CD4-positive, alpha-beta memory T cell (primary cell): Measurements from ENCODE around the gene MRPS27. TPM values are rescaled to one million over a fixed set of nuclear protein-coding genes. Genes with fewer than 3 reads are reported as not detected.

Experiments
- CTCF ChIA-PET: fragments of 350-600 bp; sonication (Branson Sonifier 250); formaldehyde crosslinking; loops from one replicate; lab custom pipeline; 2021; ENCODE audit warnings: inconsistent platforms; ENCODE audit not compliant: partially characterized antibody; lab: Charles Lee
- POLR2A ChIA-PET: fragments of 350-600 bp; sonication (Branson Sonifier 250); formaldehyde crosslinking; loops from one replicate; lab custom pipeline; 2021; ENCODE audit not compliant: partially characterized antibody; lab: Charles Lee
- DNase-seq, 5 donors: peaks; one replicate each; pipeline versions ENCODE4 v3.0.0 to v3.0.0-alpha.2; 2020 to 2022; ENCODE audit warnings: mixed read lengths in 1 of 5
- H3K27ac ChIP-seq: one replicate; pipeline ENCODE4 v1.7.0; 2013; ENCODE audit warnings: low read depth, low read length
- H3K27me3 ChIP-seq: 2 replicates; pipeline ENCODE4 v1.7.0; 2013; ENCODE audit warnings: mild to moderate bottlenecking, low read length, moderate library complexity; ENCODE audit not compliant: insufficient read depth
- H3K36me3 ChIP-seq: 2 replicates; pipeline ENCODE4 v1.7.0; 2013; ENCODE audit warnings: mild to moderate bottlenecking, low read length, moderate library complexity; ENCODE audit not compliant: insufficient read depth
- H3K4me1 ChIP-seq: 2 replicates; pipeline ENCODE4 v1.7.0; 2013; ENCODE audit warnings: mild to moderate bottlenecking, low read length, moderate library complexity; ENCODE audit not compliant: insufficient read depth
- H3K4me3 ChIP-seq, 2 donors: one replicate each; pipeline ENCODE4 v1.7.0; 2013; ENCODE audit warnings: low read length in 2 of 2, mild to moderate bottlenecking in 1 of 2
- H3K9me3 ChIP-seq, 2 donors: one replicate each; pipeline ENCODE4 v1.7.0; 2013; ENCODE audit warnings: low read length in 2 of 2, control low read depth in 1 of 2; ENCODE audit not compliant: control insufficient read depth in 1 of 2
- H3K27ac Mint-ChIP-seq, 7 donors: one replicate each; pipeline ENCODE4 v1.8.0; 2020 to 2021; ENCODE audit warnings: mixed read lengths in 7 of 7, mild to moderate bottlenecking in 6 of 7, inconsistent platforms in 3 of 7, moderate library complexity in 3 of 7
- H3K27me3 Mint-ChIP-seq, 2 donors: one replicate each; pipeline ENCODE4 v1.8.0; 2020 to 2021; ENCODE audit warnings: mixed read lengths in 2 of 2
- H3K36me3 Mint-ChIP-seq, 2 donors: one replicate each; pipeline ENCODE4 v1.8.0; 2020 to 2021; ENCODE audit warnings: mixed read lengths in 2 of 2, inconsistent platforms in 1 of 2, mild to moderate bottlenecking in 1 of 2
- H3K4me1 Mint-ChIP-seq, 4 donors: one replicate each; pipeline ENCODE4 v1.8.0; 2020 to 2021; ENCODE audit warnings: mixed read lengths in 4 of 4, mild to moderate bottlenecking in 1 of 4
- H3K4me3 Mint-ChIP-seq, 8 donors: one replicate each; pipeline ENCODE4 v1.8.0; 2020 to 2021; ENCODE audit warnings: mixed read lengths in 8 of 8, mild to moderate bottlenecking in 7 of 8, moderate library complexity in 6 of 8, inconsistent platforms in 3 of 8
- H3K9me3 Mint-ChIP-seq, 8 donors: one replicate each; pipeline ENCODE4 v1.8.0; 2020 to 2021; ENCODE audit warnings: mixed read lengths in 8 of 8, mild to moderate bottlenecking in 5 of 8, inconsistent platforms in 3 of 8, moderate library complexity in 1 of 8
- intact Hi-C: fragments of 100-400 bp; cut with micrococcal nuclease; formaldehyde crosslinking; loops from one replicate; pipeline ENCODE4 v1.15.1; 2023
- polyA plus RNA-seq, 2 donors: library from polyadenylated mRNA; unstranded; fragments of 300-500 nt; fragmentation: Illumina TruSeq; gene quantifications; one replicate each; pipeline ENCODE4 v1.2.3, GENCODE V29; 2021
- total RNA-seq, 2 experiments: library from RNA; stranded (reverse); gene quantifications; one replicate each; pipeline ENCODE4 v1.2.3, GENCODE V29; 2021

The MRPS27 gene
- total and polyA plus RNA-seq, 4 experiments from 2014 or later = 36.6 to 44.6 (median 39.0) TPM

DNA sequence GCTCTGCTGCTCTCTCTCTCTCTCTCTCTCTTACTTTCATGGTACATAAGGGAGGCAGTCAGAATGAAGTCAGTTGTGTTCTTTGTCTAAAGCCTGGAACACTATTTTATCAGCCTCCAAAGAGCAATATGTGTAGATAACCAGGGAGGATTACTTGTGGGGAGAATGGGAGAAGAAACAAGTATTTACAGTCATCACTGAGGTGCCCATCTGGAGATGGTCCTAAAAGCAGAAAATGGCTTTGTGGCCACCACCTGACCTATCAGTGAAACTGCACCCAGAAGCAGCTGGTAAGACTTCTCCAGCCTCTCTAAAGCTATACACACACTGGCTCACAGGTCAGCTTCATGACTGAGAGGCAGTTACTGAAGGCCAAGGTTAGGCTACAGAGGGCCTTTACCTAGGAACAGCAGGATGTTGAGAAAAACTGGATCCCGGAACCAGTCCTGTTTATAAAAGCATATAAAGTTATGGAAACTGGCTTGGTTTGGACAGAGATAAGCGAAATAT lies 75.1 kb downstream of the MRPS27 start:
- no peaks in the 10 kb centered on the region for H3K27me3 ChIP-seq
- no peaks in the 10 kb centered on the region for H3K4me1 ChIP-seq
- no peak overlapping the region for H3K27ac ChIP-seq
- ChIA-PET POLR2A (no interaction called here), CTCF (interaction anchor here (1.4 kb wide), 1 partner anchor 18 kb away, joined by 3 read pairs; no protein-coding TSS in a partner anchor)
- Mint-ChIP-seq H3K27me3 (no peaks in the 10 kb centered on the region), H3K4me1 (peaks cover 6 to 15% (median 15%) of the 10 kb centered on the region in 4 donors), H3K36me3 (peaks cover 0 to 12% of the 10 kb centered on the region in 2 donors), H3K27ac (peak overlapping the region in 1 of 7 donors; percentile 6), H3K9me3 (no peaks in the 10 kb centered on the region), H3K4me3 (no peak overlapping the region)
- H3K9me3 ChIP-seq = no peaks in the 10 kb centered on the region
- H3K36me3 ChIP-seq = no peaks in the 10 kb centered on the region
- intact Hi-C loops = no loop called here
- DNase-seq = no peak
- H3K4me3 ChIP-seq = no peak overlapping the region

- Histone ChIP-seq H3K27ac (no peak overlapping the region), H3K36me3 (no peaks in the 10 kb centered on the region), H3K9me3 (no peaks in the 10 kb centered on the region), H3K27me3 (no peaks in the 10 kb centered on the region), H3K4me1 (no peaks in the 10 kb centered on the region), H3K4me3 (no peak overlapping the region)
- no peak overlapping the region for H3K27ac Mint-ChIP-seq
- H3K36me3 Mint-ChIP-seq = peaks cover 0 to 14% of the 10 kb centered on the region in 2 donors
- ChIA-PET CTCF (no interaction called here), POLR2A (no interaction called here)
- no peak for DNase-seq
- H3K27me3 Mint-ChIP-seq = no peaks in the 10 kb centered on the region
- intact Hi-C loops = no loop called here
- no peaks in the 10 kb centered on the region for H3K9me3 Mint-ChIP-seq
- H3K4me1 Mint-ChIP-seq = peaks cover 6 to 15% (median 15%) of the 10 kb centered on the region in 4 donors
- no peak overlapping the region for H3K4me3 Mint-ChIP-seq
Observed at GRCh38 chr5:72243706-72244105, 76.3 kb downstream of the MRPS27 start.

DNA sequence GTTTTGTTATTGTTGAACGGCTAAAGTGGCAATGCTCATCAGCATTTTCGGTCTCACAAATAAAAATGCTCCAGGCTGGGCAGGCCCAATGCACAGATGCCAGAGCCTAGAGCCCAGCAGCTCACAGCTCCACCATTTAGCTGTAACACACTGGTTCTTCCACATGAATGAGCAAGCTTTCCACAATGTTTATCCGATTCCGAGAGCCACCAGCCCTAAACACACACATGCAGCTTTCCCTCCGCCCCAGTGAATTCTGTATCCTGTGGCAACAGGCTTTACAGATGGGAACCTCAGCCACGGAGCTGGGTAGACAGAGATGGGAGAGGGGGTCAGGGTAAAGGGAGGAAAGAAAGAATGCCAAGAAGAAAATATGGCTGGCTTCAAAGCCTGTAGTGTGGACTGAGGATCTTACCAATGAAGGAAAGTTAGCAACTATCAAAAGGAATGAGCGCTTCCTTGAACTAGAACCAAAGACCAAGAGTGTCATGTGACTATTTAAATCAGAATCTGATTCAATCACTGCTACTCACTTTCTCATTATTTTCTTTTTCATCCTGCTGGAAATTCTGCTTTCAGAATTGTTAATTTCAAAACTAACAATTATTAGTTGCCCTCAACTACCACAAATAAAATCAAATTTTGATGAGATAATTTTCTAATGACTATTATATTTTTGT lies 77.1 kb downstream of the MRPS27 start:
- Histone ChIP-seq H3K4me1 (no peaks in the 10 kb centered on the region), H3K27ac (no peak overlapping the region), H3K4me3 (no peak overlapping the region), H3K36me3 (no peaks in the 10 kb centered on the region), H3K9me3 (no peaks in the 10 kb centered on the region), H3K27me3 (no peaks in the 10 kb centered on the region)
- peak overlapping the region in 2 of 7 donors; percentile 26 to 48 for H3K27ac Mint-ChIP-seq
- H3K4me1 Mint-ChIP-seq = peaks cover 6 to 15% (median 15%) of the 10 kb centered on the region in 4 donors
- intact Hi-C loops = no loop called here
- DNase-seq = no peak
- POLR2A ChIA-PET = no interaction called here
- H3K9me3 Mint-ChIP-seq = no peaks in the 10 kb centered on the region
- H3K27me3 Mint-ChIP-seq = no peaks in the 10 kb centered on the region
- no peak overlapping the region for H3K4me3 Mint-ChIP-seq
- CTCF ChIA-PET = interaction anchor here (1.5 kb wide), 1 partner anchor 11 kb away, joined by 4 read pairs; no protein-coding TSS in a partner anchor
- H3K36me3 Mint-ChIP-seq = peaks cover 4 to 19% of the 10 kb centered on the region in 2 donors

- Histone ChIP-seq H3K4me1 (no peaks in the 10 kb centered on the region), H3K9me3 (no peaks in the 10 kb centered on the region), H3K27me3 (no peaks in the 10 kb centered on the region), H3K4me3 (no peak overlapping the region), H3K27ac (no peak overlapping the region), H3K36me3 (no peaks in the 10 kb centered on the region)
- CTCF ChIA-PET = interaction anchor here (1.5 kb wide), 1 partner anchor 13 kb away, joined by 4 read pairs; no protein-coding TSS in a partner anchor
- Mint-ChIP-seq H3K27ac (no peak overlapping the region), H3K27me3 (no peaks in the 10 kb centered on the region), H3K36me3 (peaks cover 11 to 33% of the 10 kb centered on the region in 2 donors), H3K9me3 (no peaks in the 10 kb centered on the region), H3K4me1 (peaks cover 7 to 15% (median 10%) of the 10 kb centered on the region in 4 donors), H3K4me3 (no peak overlapping the region)
- intact Hi-C loops = no loop called here
- POLR2A ChIA-PET = no interaction called here
- no peak for DNase-seq
Observed at GRCh38 chr5:72241346-72242003, 78.6 kb downstream of the MRPS27 start.

DNA sequence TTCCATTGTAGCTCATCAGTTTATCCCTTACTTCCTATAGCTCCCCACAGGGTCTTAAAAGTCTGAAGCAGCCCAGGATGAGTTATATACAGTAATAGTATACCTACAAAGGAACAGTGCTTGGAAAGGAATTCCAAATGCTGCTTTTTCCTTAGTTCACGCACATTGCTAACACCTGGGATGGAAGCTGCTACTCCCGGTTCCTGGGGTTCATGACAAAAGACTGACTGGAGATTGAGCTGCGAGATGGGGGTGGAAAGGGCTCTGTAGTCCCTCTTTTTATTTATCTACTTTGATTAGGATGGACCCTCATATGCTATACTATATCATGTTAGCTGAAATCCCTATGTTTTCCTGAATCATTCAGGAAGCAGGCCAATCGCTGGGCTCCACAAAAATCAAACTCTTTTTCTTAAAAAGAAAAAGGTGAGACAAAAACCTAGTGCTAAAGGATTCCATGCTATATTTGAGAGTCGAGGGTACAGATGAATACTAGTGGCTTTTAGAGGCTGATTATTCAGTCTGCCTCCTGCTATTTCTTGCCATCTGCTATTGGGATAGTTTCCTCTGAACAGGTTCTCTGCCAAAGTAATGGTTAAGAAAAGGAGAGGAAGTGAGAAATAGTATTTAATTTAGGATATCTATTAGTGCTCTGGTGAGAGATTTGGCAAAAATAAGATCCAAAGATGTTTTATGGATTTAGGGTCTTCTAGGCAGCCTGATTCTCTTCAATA lies 81.2 kb downstream of the MRPS27 start:
- H3K36me3 ChIP-seq = no peaks in the 10 kb centered on the region
- H3K4me3 ChIP-seq = no peak overlapping the region
- no peaks in the 10 kb centered on the region for H3K27me3 Mint-ChIP-seq
- no peak for DNase-seq
- H3K27ac Mint-ChIP-seq = no peak overlapping the region
- ChIA-PET CTCF (interaction anchor here (1.9 to 2.1 kb wide), 2 partner anchors 10 to 69 kb away, joined by 5 to 6 read pairs; no protein-coding TSS in a partner anchor), POLR2A (interaction anchor here (0.5 kb wide), 1 partner anchor 80 kb away, joined by 3 read pairs; no protein-coding TSS in a partner anchor)
- H3K9me3 ChIP-seq = no peaks in the 10 kb centered on the region
- intact Hi-C loops = no loop called here
- H3K9me3 Mint-ChIP-seq = no peaks in the 10 kb centered on the region
- no peak overlapping the region for H3K27ac ChIP-seq
- H3K4me1 Mint-ChIP-seq = peaks cover 15 to 23% (median 19%) of the 10 kb centered on the region in 4 donors
- no peak overlapping the region for H3K4me3 Mint-ChIP-seq
- H3K27me3 ChIP-seq = no peaks in the 10 kb centered on the region
- H3K36me3 Mint-ChIP-seq = peaks cover 15 to 38% of the 10 kb centered on the region in 2 donors
- peaks cover 19% of the 10 kb centered on the region for H3K4me1 ChIP-seq

- Mint-ChIP-seq H3K4me3 (no peak overlapping the region), H3K36me3 (peaks cover 17 to 38% of the 10 kb centered on the region in 2 donors), H3K9me3 (no peaks in the 10 kb centered on the region), H3K27me3 (no peaks in the 10 kb centered on the region), H3K4me1 (peaks cover 18 to 29% (median 25%) of the 10 kb centered on the region in 4 donors), H3K27ac (no peak overlapping the region)
- no peak for DNase-seq
- ChIA-PET POLR2A (no interaction called here), CTCF (interaction anchor here (1.9 to 2.1 kb wide), 2 partner anchors 11 to 70 kb away, joined by 5 to 6 read pairs; no protein-coding TSS in a partner anchor)
- no peaks in the 10 kb centered on the region for H3K36me3 ChIP-seq
- no peak overlapping the region for H3K27ac ChIP-seq
- no peaks in the 10 kb centered on the region for H3K9me3 ChIP-seq
- H3K4me1 ChIP-seq = peaks cover 29% of the 10 kb centered on the region
- intact Hi-C loops = no loop called here
- H3K27me3 ChIP-seq = no peaks in the 10 kb centered on the region
- no peak overlapping the region for H3K4me3 ChIP-seq
Observed at GRCh38 chr5:72237879-72238278, 82.2 kb downstream of the MRPS27 start.
